Stimulated activated CD4-positive, alpha-beta T cell treated with anti-CD3 and anti-CD28 coated beads, TNF-alpha, amount 100 ng/mL, for 4 hours (primary cell): ENCODE data around the gene MYBPHL.

Source experiments
- DNase-seq, 3 experiments: peaks; one replicate each; pipeline ENCODE4 v3.0.0-alpha.2; 2020; ENCODE audit warnings: low read depth in 3 of 3

The MYBPHL gene

DNA sequence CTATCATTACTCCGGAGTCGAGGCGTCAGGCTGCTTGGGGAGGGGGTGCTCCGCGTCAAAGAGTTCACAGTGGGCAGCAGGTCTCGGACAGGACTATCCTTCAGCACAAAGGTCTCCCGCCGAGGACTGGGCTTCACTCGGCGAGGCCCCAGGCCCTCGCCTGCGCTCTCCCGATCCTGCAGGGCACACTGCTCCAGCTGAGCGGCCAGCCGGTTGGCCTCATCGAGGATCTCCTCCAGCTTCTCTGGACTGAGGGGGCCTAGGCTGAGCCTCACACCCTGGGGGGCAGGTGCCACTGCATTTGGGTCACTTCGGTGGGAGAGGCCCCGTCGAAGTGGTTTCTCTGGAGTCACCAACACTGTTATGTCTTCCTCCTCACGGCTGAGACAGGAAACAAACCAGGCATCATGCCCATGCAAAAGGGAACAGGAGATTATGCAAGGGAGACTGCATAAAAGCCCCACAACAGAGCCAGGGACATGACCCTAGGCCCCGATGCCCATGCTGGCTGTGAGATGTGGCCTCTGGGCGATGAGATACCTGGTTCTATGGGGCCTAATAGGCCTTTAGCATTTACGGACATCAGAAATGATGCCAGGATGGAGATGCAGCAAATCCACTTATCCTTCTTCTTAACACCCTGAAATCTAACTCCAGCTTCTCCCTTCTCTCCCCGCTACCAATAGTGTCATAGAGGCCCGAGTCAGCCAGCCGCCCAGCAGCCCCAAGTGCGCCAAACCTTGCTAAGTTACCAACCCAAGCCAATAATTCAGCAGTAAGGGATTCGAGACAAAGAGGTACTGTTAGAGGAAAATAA lies 24.9 kb downstream of the MYBPHL start:
- DNase-seq: no peak

DNA sequence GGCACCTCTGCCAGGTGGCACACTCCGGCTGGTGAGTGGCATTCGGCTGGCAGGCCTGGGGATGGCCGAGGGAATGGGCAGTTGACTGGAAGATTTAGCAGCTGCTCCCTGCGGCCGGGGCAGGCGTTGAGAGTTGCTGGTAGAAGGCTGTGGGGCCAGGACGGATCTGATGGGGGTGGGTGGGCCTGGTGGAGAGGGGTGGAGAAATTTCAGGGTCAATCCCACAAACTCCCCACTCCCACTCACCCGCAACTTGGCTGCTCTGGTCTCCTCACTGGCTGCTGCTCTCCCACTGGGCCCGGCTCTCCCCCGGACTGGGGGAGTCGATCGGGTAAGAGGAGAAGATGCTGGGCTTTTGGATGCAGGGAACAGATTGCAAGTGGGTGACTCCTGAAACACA lies 25.9 kb downstream of the MYBPHL start:
- no peak for DNase-seq

DNA sequence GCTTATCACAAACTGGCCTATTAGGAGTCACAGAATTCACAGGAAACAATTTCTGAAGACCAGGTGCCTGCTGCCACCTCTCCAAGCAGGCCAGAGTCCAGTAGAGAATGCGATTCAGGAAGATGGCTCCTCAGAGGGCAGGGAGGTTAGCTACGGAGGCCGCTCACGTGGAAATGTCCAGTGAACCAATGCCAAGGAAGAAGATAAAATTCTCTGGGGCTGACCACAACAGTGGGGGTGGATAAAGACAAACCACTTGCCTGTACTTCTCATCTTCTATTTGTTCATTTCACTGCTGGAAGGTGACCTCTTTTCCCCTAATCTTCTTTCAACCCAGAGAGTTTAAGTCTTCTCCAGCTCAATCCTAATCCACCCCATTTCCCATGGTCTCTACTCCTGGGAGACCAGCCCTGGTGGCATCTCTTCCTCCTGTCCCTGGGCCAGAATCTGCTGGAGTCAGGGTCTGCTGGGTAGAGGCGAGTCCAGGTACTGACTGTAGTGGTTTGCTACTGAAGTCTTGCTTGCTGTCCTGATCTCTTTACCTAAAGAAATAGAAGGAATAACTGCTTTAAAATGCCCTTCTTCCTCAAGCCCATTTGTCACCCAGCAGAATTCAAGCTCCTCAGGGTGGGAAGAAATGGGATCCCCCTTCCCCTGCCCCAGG lies 27.1 kb downstream of the MYBPHL start:
- no peak for DNase-seq

DNA sequence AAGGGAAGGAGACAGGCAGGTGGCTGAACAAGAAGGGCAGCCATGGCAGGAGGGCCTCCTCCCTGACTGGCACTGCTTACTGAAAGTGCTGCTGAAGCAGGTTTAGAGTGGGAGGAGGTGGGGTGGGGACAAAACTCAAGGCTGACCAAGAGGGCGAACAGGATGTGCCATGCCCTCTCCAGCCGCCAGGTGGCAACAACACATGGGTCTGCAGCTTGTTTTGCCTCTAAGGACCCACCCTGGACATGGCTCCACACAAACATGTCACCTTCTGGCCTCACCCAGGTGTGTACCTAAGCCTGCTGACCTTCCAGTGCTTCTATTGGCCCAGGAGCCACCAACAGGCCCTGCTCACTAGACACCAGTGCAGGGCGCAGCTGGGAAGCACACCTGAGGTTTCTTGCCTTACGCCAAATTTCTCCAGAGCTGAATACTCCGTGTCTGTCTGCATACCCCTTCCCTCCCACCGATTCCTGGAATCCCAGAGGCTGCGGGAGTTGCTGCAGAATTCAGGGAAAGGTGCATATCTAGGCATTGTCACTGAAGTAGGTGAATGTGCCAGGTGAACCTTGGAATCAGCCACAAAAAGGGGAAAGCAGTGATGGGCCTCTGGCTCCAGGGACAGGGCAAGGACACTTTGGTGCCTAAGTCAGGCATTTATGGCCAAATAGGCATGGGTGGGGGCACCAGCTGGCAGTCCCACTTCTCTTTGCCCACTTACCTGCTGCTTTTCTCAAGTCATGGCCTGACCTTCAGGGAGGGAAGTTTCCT lies 29.2 kb downstream of the MYBPHL start:
- peak; percentile 20 to 47 (median 28) for DNase-seq

DNA sequence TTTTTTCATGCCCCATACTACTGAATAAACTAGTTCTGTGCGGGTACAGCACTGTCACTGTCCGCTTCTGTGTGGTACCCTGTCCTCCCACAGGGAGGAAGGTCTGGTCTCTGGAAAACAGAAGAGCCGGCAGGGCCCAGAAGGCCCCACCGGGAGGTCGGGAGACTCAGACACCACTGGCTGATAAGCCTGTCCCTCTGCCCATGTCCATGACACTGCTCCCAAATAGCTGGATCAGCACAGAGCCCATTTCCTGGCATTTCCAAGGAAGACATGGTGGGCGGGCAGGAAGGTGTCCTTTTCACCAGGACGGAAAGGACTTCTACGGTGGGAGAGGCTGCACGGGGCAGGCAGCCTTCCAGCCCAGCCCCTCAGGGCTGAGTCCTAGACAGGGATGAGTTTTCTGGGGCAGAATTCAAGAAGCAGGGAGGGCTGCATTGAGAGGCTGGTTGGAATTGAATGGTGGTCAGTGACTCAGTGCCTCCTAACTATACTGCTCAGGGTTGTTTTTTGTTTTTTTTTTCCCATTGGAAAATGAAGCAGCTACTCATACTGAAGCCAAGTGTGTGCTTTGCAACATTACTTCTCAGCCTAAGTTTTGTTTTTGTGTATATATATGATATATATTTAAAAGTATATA lies 31.0 kb downstream of the MYBPHL start:
- DNase-seq: no peak

DNA sequence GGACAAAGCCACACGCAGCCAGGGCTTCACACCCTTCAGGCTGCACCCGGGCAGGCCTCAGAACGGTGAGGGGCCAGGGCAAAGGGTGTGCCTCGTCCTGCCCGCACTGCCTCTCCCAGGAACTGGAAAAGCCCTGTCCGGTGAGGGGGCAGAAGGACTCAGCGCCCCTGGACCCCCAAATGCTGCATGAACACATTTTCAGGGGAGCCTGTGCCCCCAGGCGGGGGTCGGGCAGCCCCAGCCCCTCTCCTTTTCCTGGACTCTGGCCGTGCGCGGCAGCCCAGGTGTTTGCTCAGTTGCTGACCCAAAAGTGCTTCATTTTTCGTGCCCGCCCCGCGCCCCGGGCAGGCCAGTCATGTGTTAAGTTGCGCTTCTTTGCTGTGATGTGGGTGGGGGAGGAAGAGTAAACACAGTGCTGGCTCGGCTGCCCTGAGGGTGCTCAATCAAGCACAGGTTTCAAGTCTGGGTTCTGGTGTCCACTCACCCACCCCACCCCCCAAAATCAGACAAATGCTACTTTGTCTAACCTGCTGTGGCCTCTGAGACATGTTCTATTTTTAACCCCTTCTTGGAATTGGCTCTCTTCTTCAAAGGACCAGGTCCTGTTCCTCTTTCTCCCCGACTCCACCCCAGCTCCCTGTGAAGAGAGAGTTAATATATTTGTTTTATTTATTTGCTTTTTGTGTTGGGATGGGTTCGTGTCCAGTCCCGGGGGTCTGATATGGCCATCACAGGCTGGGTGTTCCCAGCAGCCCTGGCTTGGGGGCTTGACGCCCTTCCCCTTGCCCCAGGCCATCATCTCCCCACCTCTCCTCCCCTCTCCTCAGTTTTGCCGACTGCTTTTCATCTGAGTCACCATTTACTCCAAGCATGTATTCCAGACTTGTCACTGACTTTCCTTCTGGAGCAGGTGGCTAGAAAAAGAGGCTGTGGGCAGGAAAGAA lies 32.0 kb downstream of the MYBPHL start:
- DNase-seq: no peak

DNA sequence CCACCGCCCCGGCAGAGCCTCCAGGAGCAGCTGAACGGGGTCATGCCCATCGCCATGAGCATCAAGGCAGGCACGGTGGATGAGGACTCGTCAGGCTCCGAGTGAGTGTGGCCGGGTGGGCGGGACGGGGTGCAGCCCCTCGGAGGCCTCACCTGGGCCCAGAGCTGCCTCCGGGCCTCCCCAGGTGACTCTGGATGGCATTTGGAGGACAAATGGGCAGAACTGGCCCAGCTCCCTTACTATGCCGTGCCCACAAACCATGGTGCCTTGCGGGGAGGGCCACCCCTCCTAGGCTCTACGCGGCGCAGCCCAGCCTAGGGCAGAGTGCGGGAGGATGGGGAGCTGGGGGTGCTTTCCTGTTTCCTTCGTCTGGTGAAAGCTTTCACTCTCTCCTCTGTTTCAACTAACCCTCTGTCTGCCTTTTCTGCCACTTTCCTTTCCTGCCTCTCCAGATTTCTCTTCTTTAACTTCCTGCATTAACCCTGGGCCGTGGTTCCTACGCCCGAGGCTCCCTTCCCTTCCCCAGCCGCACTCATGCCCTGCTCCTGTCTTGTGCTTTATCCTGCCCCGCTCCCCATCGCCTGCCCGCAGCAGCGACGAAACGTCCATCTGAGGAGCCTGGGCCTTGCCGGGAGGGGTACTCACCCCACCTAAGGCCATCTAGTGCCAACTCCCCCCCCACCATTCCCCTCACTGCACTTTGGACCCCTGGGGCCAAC lies 33.1 kb downstream of the MYBPHL start:
- no peak for DNase-seq

DNA sequence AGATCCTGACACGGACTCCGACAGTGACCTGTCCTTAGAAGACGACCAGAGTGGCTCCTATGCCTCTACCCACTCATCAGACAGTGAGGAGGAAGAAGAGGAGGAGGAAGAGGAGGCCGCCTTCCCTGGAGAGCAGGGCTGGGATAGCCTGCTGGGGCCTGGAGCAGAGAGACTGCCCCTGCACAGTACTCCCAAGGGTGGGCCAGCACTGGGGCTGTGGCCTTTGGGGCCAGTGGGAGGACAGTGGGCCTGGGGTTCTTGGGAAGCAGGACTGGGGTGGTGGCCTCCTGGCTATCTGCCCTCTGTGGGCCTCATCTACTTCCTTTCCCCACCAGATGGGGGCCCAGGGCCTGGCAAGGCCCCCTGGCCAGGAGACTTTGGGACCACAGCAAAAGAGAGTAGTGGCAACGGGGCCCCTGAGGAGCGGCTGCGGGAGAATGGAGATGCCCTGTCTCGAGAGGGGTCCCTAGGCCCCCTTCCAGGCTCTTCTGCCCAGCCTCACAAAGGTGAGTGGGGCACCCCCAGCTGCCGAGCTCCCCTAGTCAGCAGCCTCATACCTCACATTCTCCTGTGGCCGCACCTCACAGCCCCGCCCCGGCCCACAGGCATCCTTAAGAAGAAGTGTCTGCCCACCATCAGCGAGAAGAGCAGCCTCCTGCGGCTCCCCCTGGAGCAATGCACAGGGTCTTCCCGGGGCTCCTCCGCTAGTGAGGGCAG lies 33.8 kb downstream of the MYBPHL start:
- no peak for DNase-seq

DNA sequence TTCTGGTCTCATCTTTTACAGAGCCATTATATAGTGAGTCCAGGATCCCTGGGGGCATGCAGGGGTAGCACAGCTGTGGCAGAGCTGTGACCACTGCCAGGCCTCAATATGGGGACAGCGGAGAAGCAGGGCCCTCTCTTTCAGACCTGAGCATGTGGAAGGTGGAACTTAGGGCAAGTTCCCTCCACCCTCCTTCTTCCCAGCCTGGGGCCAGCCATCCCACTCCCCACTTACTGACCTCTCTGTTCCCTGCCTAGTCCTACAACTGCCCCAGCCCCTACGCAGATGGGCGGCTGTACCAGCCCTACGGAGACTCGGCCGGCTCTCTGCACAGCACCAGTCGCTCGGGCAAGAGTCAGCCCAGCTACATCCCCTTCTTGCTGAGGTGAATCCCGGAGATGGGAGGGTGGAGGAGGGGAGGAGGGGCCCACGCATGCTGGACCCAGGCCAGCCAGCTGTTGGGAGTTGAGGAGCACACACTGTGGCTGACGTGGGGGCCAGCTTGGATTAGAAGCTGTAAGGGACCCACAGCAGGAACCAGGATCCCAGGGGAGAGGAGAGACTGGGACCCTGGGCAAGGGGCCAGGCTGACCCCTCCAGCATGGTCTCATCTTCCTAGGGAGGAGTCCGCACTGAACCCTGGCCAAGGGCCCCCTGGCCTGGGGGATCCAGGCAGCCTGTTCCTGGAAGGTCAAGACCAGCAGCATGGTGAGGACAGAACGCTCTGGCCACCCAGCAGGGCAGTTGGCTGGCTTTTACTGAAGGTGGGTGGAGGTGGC lies 34.6 kb downstream of the MYBPHL start:
- DNase-seq: no peak

DNA sequence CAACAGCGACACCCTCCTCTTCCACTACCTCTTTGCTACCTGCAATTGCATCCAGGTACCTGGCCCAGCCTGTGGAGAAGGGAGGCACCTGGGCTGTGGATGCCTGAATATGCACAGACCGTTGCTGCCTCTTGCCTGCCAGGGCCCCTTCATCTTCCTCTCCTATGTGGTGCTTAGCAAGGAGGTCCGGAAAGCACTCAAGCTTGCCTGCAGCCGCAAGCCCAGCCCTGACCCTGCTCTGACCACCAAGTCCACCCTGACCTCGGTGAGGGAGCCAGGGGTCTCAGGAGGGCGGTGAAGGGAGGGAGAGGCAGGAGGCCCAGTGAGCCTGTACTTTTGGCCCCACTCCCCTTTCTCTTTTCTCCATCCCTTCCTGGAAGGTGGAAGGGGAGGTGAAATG lies 35.4 kb downstream of the MYBPHL start:
- DNase-seq: no peak

DNA sequence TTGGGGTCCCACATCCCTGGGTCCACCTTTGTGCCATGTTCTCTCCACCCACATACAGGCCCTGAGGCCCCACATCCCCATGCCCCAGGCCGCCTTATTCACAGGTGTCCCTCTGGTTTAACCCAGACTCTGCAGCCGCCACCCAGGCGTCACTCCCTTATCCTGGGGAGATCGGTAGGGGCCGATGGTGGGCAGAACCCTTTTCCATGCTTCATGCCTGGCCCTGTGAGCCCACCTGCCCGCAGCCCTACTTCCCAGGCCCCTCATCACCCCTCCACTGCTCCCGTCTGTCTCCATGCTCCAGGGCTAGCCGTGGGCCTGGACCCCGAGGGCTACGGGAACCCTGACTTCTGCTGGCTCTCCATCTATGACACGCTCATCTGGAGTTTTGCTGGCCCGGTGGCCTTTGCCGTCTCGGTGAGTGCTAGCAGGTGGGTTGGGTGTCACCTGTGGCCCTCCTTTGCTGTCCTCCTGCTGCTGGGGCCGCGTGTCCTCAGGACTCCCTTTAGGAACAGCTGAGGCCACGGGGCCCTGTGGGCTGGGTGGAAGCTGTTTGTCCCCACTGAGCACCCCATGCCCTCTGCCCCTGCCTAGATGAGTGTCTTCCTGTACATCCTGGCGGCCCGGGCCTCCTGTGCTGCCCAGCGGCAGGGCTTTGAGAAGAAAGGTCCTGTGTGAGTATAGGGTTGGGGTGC lies 36.0 kb downstream of the MYBPHL start:
- no peak for DNase-seq

DNA sequence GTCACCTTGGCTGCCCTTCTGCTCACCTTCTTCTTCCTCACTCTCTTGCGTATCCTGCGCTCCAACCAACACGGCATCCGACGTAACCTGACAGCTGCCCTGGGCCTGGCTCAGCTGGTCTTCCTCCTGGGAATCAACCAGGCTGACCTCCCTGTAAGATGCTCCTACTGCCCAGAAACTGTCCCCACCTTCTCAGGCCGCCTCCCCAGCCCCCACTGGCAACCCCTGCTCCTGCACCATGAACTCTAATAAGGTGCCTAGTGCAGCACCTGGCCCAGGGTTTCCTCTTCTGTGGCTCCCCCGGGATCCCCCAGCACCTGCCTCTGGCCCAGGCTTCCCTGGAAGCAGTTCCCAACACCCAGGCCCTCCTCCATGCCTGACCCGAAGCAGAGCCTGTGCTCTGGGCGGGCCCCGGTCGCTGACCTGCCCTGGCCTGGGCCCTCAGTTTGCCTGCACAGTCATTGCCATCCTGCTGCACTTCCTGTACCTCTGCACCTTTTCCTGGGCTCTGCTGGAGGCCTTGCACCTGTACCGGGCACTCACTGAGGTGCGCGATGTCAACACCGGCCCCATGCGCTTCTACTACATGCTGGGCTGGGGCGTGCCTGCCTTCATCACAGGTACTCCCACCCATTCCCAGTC lies 36.7 kb downstream of the MYBPHL start:
- DNase-seq: no peak

DNA sequence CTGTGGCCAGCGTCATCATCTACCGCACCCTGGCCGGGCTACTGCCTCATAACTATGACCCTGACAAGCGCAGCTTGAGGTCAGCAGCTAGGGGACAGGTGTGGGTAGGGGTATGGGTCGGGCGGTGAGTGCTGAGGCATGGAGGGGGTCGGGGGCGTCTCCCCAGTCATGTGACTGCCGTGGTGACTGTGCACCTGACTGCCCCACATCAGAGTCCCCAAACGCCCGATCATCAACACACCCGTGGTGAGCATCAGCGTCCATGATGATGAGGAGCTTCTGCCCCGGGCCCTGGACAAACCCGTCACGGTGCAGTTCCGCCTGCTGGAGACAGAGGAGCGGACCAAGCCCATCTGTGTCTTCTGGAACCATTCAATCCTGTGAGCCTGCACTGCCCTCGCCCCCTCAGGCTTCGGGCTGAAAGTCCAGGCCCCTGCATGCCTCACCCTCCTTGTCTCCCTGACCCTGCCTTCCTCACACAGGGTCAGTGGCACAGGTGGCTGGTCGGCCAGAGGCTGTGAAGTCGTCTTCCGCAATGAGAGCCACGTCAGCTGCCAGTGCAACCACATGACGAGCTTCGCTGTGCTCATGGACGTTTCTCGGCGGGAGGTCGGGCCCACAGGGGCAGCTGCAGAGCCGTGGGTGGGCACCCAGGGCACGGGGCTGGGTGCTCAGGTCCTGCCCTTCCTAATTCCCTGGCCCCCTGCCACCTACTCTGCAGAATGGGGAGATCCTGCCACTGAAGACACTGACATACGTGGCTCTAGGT lies 37.4 kb downstream of the MYBPHL start:
- no peak for DNase-seq

DNA sequence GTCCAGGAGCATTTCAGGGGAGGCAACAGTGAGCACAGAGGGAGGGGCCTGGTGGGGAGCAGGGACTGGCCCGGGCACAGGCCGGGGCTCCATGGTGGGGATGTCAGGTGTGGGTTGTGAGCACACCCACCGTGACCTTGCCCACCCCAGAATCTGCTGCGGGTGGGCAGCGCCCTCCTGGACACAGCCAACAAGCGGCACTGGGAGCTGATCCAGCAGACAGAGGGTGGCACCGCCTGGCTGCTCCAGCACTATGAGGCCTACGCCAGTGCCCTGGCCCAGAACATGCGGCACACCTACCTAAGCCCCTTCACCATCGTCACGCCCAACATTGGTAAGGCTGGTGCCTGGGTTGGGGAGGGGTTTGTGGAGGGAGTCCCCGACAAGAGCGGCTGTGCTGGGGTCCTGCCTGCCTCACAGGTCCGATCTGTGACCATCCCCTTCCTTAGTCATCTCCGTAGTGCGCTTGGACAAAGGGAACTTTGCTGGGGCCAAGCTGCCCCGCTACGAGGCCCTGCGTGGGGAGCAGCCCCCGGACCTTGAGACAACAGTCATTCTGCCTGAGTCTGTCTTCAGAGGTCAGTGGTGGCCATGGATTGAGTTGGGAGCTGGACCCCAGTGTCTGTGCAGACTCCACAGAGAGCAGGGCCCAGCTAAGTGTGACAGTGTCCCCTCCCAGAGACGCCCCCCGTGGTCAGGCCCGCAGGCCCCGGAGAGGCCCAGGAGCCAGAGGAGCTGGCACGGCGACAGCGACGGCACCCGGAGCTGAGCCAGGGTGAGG lies 38.2 kb downstream of the MYBPHL start:
- DNase-seq: no peak

DNA sequence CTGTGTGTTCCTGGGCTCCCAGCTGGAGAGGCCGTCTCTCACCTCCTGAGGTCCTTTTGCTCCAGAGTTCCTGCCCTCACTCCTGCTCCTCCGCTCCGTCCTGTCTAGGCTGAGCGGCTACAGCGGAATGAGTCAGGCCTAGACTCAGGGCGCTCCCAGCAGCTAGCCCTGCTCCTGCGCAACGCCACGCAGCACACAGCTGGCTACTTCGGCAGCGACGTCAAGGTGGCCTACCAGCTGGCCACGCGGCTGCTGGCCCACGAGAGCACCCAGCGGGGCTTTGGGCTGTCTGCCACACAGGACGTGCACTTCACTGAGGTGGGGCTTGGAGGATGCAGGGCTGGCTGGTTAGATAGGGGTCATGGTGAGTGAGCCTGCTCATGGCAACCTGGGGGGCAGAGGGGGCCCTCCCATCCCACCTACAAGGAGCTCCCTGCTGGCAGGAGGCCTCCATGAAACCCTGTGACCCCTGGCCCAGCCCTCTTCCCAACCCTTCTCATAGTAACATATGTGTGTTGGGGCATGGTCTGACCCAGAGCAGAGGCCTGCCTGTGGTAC lies 39.0 kb downstream of the MYBPHL start:
- DNase-seq: no peak

DNA sequence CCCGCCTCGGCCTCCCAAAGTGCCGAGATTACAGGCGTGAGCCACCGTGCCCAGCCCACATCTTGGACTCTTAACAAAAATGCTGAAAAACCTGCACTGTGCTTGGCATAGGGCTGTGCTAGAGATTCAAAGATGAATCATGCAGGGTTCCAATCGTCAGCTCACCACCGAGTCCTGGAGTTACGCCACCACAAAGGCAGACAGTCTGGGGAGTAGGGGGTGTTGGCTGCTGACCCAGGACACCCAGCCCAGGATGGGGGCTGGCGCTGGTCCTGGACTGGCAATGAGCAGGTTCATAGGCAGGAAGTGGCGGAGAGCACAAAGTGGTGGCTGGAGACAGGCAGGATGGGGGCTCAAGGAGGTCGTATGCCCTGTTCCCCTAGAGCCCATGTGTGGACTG lies 39.8 kb downstream of the MYBPHL start:
- no peak for DNase-seq
